ENCODE results near the gene SRSF8. TPM values are rescaled to one million over a fixed set of nuclear protein-coding genes. Genes with fewer than 3 reads are reported as not detected.

The SRSF8 gene
- total and polyA plus RNA-seq, 9 of the 15 experiments (the other 6 are each of a cell fraction or from before 2014, with no cell fraction given): 18.0 to 53.4 (median 27.9) TPM

DNA sequence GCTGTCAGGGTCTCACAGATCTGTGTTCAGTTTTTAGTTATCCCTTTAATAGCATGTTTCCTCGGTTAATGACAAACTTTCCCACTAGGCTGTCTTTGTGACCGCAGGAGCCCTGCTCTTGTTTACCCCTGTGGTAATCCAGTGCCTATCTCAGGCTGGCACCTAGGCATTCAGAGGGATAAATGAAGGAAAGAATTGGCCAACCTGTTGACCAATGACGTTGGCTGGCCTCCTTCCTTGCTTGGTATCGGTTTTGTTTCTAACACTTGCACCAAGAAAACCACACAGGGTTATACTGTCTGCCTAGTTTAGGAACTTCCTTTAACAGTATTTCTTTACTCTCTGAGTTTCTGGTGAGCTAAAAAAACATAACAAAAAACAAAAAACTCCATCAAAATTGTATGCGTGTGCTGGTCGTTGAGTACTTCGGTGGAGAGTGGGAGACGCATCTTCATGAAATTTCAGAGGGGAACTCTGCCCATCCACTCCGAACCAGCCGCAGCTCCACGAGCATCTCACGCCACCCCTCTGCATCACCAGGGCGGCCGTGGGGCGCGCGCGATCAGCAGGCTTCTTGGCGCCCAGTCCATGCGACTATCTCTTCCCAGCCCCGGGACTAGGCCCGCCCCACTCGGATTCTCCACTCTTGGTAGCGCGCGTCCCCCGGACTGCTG, 22.4 kb downstream of the SRSF8 start (continued):
- TF ChIP-seq, protein P1, sequence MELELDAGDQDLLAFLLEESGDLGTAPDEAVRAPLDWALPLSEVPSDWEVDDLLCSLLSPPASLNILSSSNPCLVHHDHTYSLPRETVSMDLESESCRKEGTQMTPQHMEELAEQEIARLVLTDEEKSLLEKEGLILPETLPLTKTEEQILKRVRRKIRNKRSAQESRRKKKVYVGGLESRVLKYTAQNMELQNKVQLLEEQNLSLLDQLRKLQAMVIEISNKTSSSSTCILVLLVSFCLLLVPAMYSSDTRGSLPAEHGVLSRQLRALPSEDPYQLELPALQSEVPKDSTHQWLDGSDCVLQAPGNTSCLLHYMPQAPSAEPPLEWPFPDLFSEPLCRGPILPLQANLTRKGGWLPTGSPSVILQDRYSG (tag; conservative IDR thresholded peaks at IDR 0.05; ENCODE audit: low read depth): no peak
- TF ChIP-seq, protein P2, sequence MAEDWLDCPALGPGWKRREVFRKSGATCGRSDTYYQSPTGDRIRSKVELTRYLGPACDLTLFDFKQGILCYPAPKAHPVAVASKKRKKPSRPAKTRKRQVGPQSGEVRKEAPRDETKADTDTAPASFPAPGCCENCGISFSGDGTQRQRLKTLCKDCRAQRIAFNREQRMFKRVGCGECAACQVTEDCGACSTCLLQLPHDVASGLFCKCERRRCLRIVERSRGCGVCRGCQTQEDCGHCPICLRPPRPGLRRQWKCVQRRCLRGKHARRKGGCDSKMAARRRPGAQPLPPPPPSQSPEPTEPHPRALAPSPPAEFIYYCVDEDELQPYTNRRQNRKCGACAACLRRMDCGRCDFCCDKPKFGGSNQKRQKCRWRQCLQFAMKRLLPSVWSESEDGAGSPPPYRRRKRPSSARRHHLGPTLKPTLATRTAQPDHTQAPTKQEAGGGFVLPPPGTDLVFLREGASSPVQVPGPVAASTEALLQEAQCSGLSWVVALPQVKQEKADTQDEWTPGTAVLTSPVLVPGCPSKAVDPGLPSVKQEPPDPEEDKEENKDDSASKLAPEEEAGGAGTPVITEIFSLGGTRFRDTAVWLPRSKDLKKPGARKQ (CRISPR knock-in tag; IDR thresholded peaks at IDR 0.05): no peak
- TF ChIP-seq, protein P3, sequence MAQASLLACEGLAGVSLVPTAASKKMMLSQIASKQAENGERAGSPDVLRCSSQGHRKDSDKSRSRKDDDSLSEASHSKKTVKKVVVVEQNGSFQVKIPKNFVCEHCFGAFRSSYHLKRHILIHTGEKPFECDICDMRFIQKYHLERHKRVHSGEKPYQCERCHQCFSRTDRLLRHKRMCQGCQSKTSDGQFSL (CRISPR knock-in tag; IDR thresholded peaks at IDR 0.05): no peak
- TF ChIP-seq, protein P3 (tag; IDR thresholded peaks at IDR 0.05): no peak
- TF ChIP-seq CBX5 (IDR thresholded peaks at IDR 0.05; ENCODE audit: borderline replicate concordance, low read depth) (no peak), NR2F6 (CRISPR knock-in tag; IDR thresholded peaks at IDR 0.05) (no peak), NFRKB (IDR thresholded peaks at IDR 0.05; ENCODE audit: low read depth) (0 out of 2 replicates have a peak, but pooled peaks have one; percentile 38), ZFX (CRISPR knock-in tag; IDR thresholded peaks at IDR 0.05) (no peak; the same call in 1 of the 2 replicates), PHF21A (IDR thresholded peaks at IDR 0.05; ENCODE audit: borderline replicate concordance, low read depth) (no peak), ZNF12 (CRISPR knock-in tag; IDR thresholded peaks at IDR 0.05) (no peak), SAFB (IDR thresholded peaks at IDR 0.05; ENCODE audit: borderline replicate concordance, low read depth, low read length) (no peak), ZC3H11A (IDR thresholded peaks at IDR 0.05; ENCODE audit: low read depth, low read length) (no peak), KLF10 (CRISPR knock-in tag; IDR thresholded peaks at IDR 0.05) (no peak)
- TF ChIP-seq, protein P4, sequence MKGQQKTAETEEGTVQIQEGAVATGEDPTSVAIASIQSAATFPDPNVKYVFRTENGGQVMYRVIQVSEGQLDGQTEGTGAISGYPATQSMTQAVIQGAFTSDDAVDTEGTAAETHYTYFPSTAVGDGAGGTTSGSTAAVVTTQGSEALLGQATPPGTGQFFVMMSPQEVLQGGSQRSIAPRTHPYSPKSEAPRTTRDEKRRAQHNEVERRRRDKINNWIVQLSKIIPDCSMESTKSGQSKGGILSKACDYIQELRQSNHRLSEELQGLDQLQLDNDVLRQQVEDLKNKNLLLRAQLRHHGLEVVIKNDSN (CRISPR knock-in tag; IDR thresholded peaks at IDR 0.05): 0 out of 2 replicates have a peak, but pooled peaks have one; percentile 11
- TF ChIP-seq, protein P5, sequence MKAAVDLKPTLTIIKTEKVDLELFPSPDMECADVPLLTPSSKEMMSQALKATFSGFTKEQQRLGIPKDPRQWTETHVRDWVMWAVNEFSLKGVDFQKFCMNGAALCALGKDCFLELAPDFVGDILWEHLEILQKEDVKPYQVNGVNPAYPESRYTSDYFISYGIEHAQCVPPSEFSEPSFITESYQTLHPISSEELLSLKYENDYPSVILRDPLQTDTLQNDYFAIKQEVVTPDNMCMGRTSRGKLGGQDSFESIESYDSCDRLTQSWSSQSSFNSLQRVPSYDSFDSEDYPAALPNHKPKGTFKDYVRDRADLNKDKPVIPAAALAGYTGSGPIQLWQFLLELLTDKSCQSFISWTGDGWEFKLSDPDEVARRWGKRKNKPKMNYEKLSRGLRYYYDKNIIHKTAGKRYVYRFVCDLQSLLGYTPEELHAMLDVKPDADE (conservative IDR thresholded peaks at IDR 0.05; ENCODE audit: control insufficient read depth, low read depth, low read length): no peak
